ENCODE data around the gene SOX14.

The SOX14 gene

DNA sequence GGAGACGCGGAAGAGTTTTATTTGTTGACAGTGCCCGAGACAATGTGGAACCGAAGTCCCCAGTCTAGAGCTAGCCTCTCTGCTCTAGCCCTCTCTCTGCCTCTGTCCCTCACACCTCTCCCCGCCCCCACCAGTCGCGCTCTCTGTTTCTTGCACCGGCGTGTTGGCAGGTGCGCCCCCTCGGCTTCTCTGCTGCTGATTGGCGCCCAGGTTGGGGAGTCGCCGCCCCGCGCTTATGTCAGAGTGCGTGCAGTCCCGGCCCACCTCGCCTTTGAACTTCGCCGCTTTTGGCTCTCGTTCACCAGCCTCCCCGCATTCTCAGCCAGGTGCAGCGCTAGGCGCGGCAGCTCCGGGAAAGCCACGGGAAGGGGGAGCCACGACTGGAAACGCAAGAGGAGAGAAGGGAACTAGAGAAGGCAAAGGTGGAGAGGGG is at the start of gene SOX14:
SOX14 (plus strand) TSS at position 315 of the 433 bp plus-strand sequence. CDS start 470 bp downstream, outside the sequence.
- DNase-seq (ENCODE audit: low read depth) = no peak

GRCh38 chr3:137714551-137714950 is 49.6 kb upstream of the SOX14 start:
- no peak for DNase-seq (ENCODE audit: low read depth)

GRCh38 chr3:137724240-137724639 is 39.9 kb upstream of the SOX14 start:
- no peak for DNase-seq (ENCODE audit: low read depth)

- no peak for DNase-seq (ENCODE audit: low read depth)
These were observed 26.9 kb upstream of the SOX14 start for GRCh38 chr3:137737208-137737607.

DNA sequence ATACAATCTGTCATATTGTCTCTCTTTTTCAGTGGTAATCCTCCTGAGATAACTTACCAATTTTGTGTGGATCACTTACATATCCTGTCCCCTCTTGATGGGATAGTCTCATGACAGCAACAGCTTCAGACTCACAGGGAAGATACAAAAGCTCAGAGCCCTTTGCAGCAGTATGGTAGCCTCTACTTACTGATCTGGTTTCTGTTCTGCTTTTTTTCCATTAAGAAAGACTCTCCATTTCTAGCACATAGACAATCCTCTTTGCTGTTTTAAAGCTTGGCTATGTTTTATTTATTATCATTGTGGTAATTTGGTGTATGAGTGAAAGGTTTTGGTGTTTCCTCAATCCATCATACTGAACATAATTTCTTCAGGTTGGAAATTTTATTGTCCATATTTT is 25.4 kb upstream of the SOX14 start:
- no peak for DNase-seq (ENCODE audit: low read depth)

DNA sequence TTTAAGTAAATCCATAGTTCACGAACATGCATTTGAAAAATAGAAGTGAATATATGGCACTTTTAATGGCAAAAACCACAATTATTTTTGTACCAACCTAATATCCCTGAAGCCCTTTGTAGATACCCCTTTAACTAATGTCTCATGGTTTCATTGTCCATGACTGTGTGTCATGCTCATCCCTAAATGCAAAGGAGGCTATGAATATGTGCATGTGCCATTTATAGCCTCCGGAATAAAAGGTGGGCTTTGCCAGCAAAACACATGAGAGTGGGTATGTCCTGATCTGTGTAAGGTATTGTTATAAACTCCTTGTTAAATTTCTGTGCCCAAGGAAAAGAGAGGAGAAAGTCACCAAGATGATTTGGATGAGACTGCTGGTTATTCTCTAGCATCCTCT is 20.5 kb upstream of the SOX14 start:
- DNase-seq (ENCODE audit: low read depth) = no peak

DNA sequence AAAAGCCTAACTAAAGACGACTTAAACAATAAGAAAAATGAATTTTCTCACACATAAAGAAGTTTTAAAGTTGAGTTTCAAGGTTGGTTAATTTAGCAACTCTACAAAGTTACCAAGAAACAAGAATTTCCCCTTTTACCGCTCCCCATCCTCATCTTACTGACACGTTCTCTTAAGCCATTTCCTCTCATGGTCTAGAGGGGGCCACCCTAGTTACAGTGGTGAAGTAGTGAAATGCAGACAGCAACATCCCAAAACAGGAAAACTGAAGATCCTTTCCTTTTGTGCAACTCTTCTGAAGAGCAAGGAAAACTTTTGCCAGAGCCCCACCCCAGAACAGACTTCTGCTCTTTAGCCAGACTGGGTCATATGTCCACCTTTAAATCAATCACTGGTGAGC is 17.3 kb upstream of the SOX14 start:
- DNase-seq (ENCODE audit: low read depth) = no peak

DNA sequence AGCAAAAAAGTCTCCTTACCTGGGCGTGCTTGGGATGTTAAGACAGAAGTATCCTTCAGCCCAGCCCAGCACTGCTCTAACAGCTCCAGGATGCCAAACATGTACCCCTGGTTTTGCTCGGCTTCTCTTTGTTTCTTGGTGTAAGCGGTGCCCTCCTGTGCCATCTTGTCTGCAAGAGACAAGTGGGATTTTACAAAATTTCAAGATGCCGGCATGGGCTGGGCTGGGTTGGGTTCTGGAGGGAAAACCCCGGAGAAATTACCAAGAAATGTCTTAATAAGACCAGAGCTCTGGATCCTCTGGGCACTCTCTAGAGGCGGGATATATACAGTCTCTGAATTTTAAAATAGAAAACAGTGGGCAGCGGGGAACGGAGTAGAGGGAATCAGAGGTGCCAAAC is 4.6 kb upstream of the SOX14 start:
- no peak for DNase-seq (ENCODE audit: low read depth)

DNA sequence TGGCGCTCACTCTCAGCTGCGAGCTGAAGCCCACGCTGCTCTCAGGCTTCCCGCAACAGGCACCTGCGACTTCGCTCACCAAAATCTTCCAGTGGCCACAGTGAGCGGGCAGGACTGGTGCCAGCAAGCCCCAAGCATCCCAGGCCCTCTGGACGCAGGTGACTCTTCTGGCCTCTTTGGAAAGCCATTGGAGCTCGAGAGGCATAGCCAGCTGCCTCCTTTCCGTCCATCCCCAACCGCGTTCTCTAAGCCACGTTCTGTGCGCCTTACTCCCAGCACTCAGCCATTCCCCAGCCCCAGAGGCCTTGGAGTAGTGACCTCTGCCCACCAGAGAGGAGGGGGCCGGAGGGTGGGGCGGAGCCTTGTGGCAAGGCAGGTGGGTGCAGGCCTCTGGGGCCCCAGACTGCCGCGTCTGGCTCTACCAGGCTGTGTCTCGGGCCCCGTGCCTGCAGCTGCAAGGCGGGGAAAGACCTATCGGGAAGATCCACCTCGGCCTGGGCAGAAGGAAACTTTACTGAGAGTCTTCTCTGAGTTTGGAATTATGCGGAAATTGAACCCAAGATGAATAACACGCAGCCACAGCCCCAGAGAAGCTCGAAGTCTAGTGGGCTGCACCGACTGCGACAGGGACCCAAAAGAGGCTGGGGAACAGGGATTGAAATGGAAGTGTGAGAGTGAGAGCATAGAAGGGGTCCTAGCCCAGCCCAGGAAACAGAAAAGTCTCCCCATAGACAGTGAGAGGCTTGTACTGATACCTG is 3.6 kb upstream of the SOX14 start:
- DNase-seq (ENCODE audit: low read depth) = no peak

DNA sequence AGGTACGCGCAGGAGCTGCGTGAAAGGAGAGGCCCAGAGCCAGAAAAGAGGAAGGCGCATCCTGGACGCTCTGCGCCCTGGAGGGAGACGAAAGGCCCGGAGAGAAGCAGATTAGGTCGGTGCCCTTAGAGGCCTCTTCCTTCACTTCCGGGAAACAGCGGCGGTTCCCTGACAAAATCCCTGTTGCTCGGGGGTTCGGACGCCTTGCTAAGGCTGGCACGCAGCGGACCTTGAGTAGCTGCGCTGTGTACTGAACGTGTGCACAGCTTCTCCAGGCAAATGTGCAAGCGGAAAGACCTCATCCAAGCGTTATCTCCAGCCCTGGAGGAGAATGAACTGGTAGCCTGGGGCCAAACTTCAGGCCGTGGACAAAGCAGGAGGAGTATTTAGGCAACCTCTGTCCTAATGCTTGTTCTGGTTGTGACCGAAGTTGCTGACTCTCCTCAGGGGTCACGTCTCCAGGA is 3.0 kb upstream of the SOX14 start:
- DNase-seq (ENCODE audit: low read depth) = no peak

DNA sequence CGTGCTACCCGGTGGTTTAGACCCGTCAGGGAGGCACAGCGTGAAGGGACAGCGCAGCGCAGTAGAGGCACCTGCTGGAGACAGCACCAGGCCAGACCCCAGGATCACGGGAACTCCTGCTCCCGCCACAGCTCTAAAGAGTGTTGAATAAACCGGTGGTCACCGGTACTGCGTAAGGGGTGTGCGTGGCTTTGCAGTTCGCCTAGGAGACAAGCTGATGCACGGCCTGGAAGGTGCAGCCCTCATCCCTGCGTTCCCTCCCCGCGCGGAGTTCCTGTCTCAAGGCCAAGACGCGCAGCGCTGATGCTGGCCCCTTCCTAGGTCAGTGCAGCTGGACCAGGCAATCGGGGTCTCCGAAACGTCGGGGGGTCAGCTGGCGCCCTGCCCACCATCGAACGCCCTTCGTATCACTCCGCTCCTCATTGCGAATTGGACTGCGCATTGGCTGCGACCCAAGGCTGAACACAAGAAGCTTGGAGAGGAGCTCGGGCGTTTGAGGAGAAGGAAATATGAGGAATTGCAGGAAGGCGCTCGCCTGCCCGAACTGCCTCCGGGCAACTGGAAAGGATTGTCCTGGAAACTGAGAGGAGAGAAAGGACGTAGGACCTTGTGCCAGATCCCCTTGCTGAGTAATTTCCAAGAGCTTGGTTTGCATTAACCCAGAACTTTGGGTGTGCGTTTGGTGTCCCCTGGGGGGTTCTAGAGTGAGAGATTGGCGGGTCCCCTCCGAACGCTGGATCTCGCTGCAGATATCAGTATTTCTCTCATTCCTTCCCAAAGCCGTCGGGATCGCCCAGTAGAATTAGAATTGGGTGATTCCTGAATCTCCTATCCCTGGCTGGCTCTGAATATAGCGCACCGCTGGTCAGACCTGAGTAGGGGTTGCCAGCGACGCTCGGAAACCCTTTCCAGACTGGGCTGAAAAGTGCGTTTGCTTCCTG is 2.3 kb upstream of the SOX14 start:
- DNase-seq (ENCODE audit: low read depth) = no peak

- DNase-seq (ENCODE audit: low read depth) = no peak
These were observed 1.2 kb upstream of the SOX14 start for GRCh38 chr3:137762674-137763593.

DNA sequence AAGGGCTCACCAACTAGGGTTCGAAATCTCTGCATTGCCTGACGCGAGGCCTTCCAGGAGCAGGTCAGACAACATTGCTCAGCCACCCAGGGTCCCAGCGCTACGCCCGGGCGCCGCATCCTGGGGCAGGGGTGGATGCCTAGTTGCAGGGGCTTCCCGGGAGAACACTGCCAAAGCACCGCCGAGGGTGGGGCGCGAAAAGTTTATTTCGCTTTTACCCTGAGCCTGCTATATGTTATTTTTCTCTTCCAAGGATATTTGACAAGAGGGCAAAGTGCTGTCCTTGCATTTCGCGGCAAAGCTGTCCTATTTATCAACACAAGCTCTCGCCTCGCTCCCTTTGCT is 549 bp upstream of the SOX14 start:
- no peak for DNase-seq (ENCODE audit: low read depth)

- DNase-seq (ENCODE audit: low read depth) = no peak
These were observed 621 bp downstream of the SOX14 start for GRCh38 chr3:137764563-137765309.

DNA sequence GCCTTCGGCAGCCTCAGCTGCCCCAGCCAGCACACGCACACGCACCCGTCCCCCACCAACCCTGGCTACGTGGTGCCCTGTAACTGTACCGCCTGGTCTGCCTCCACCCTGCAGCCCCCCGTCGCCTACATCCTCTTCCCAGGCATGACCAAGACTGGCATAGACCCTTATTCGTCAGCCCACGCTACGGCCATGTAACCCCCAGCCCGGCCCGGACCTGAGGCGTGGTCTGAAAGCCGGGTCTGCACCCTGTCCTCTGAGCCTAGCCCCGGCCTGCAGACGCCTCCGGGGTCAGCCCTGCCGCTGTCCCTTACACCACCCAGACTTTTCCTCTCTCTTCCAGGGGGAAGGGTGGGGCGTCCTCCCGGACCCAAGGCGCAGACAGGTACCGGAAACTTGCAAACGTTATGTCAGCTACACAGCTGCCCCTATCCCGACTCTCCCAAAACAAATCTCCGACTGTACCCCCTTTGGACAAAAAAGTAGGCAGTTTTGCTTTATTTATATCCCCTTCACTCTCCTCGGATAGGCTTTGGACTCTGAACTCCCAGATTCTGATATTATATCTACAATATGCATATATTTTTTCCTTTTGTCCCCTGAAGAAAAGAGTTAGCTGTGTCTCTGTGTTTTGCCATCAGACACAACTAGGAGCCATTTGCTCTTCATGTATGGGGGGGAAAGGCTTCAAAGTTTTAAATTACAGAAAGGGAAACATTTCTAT is 1.4 kb downstream of the SOX14 start:
- no peak for DNase-seq (ENCODE audit: low read depth)

- no peak for DNase-seq (ENCODE audit: low read depth)
These were observed 2.1 kb downstream of the SOX14 start for GRCh38 chr3:137766041-137766875.

DNA sequence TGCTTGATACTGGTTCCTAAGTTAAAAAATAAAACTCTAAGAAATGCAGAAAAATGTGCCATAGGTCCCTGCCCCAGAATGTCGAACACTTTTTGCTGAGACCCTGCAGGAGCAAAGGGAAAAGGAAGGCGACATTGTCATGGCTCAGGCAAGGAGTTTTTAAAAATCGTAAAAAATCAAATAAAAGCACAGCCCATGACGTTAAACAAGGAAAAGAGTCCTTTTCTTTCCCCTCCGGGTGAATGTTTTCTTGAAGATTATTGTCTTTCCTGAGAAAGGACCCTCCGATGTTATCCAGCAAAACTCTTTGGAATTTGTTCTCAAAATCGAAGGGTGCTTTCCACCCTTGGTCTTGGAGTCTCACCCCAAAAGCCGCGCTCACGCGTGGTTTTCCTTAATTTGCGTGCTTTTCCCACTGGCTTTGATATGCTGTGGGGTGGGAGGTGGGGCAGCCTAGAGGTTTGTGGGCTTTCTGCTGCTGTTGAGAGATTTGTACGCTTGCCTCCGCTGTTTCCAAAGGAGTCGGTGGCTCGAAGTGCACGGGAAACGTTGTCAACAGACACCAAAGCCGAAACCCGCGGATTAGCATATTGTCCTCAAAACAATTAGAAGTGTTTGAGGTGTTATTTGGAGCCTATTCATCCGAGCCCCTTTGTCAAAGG is 2.9 kb downstream of the SOX14 start:
- DNase-seq (ENCODE audit: low read depth) = no peak

DNA sequence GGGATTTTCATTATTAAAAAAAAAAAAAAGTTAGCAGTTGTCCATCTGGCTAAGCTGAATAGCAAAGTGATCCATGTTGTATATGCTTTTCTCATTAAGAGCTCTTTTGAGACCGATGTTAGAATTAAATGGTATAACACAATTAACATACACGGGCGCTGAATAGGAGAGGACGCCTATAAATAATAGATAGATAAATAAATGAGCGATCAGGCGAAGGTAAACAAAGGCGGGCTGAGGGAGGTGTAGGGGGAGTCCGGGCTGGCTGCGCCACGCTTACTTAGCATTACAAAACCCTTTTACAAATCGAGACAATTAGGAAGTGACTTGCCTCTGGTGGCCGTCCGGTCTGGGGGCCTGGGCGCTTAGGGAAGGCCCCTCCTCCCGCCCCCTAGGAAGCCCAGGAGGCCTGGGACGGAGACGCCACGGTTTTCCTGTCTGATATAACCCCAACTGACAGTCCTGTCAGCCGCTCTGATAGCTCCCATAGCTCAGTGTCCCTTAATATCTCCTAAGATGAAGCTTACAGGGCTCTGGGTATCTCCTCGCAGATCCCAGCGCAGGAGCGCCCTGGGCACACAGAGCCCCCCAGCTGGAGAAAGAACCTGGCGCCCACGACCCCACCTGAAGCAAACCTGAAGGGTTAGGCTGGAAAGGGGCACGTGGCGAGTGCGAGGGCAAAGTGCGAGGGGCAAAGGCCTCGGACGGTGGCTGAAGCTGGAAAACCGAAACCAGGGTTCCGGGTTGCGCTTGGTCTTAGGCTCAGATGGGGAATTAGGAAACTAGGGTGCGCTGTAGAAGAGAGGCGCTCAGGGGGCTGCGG is 3.6 kb downstream of the SOX14 start:
- DNase-seq (ENCODE audit: low read depth) = no peak
